Osteocyte (in vitro differentiated cells): ENCODE results near the gene MRNIP. TPM values are rescaled to one million over a fixed set of nuclear protein-coding genes. Genes with fewer than 3 reads are reported as not detected.

Experiments
- DNase-seq: peaks from one replicate; pipeline ENCODE4 v3.0.0; 2021; ENCODE audit warnings: mixed read lengths; ENCODE audit not compliant: unreplicated experiment; ENCODE audit errors: extremely low spot score
- H3K27ac Mint-ChIP-seq: one replicate; pipeline ENCODE4 v1.8.0; 2021; ENCODE audit warnings: mild to moderate bottlenecking, mixed read lengths; ENCODE audit not compliant: unreplicated experiment
- H3K27me3 Mint-ChIP-seq: one replicate; pipeline ENCODE4 v1.8.0; 2021; ENCODE audit warnings: mixed read lengths; ENCODE audit not compliant: unreplicated experiment
- H3K36me3 Mint-ChIP-seq: one replicate; pipeline ENCODE4 v1.8.0; 2021; ENCODE audit warnings: mixed read lengths; ENCODE audit not compliant: unreplicated experiment
- H3K4me1 Mint-ChIP-seq: one replicate; pipeline ENCODE4 v1.8.0; 2021; ENCODE audit warnings: mixed read lengths; ENCODE audit not compliant: unreplicated experiment
- H3K4me3 Mint-ChIP-seq: one replicate; pipeline ENCODE4 v1.8.0; 2021; ENCODE audit warnings: mild to moderate bottlenecking, moderate library complexity, mixed read lengths; ENCODE audit not compliant: unreplicated experiment
- H3K9me3 Mint-ChIP-seq: one replicate; pipeline ENCODE4 v1.8.0; 2021; ENCODE audit warnings: mixed read lengths; ENCODE audit not compliant: unreplicated experiment
- total RNA-seq: library from RNA; stranded (reverse); gene quantifications from 2 replicates; pipeline ENCODE4 v1.2.1, GENCODE V29; 2021
- TF ChIP-seq, protein P1 (sequence below): fragments of 200-600 bp; sonication (generic); IDR thresholded peaks from 2 replicates; pipeline ENCODE4 v1.5.0; 2021; ENCODE audit warnings: antibody characterized with exemption, mild to moderate bottlenecking, moderate library complexity

MRNIP gene
- total RNA-seq, 1 donor from 2014 or later, result 25.8 TPM

GRCh38 chr5:179815491-179816249 lies 42.9 kb downstream of the MRNIP start:
- no peaks in the 10 kb centered on the region for H3K27me3 Mint-ChIP-seq
- TF ChIP-seq, protein P1, sequence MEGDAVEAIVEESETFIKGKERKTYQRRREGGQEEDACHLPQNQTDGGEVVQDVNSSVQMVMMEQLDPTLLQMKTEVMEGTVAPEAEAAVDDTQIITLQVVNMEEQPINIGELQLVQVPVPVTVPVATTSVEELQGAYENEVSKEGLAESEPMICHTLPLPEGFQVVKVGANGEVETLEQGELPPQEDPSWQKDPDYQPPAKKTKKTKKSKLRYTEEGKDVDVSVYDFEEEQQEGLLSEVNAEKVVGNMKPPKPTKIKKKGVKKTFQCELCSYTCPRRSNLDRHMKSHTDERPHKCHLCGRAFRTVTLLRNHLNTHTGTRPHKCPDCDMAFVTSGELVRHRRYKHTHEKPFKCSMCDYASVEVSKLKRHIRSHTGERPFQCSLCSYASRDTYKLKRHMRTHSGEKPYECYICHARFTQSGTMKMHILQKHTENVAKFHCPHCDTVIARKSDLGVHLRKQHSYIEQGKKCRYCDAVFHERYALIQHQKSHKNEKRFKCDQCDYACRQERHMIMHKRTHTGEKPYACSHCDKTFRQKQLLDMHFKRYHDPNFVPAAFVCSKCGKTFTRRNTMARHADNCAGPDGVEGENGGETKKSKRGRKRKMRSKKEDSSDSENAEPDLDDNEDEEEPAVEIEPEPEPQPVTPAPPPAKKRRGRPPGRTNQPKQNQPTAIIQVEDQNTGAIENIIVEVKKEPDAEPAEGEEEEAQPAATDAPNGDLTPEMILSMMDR, result no peak
- no peaks in the 10 kb centered on the region for H3K9me3 Mint-ChIP-seq
- DNase-seq, result no peak
- peaks cover 7% of the 10 kb centered on the region for H3K36me3 Mint-ChIP-seq
- H3K27ac Mint-ChIP-seq, result no peak overlapping the region
- H3K4me3 Mint-ChIP-seq, result no peak overlapping the region
- peaks cover 30% of the 10 kb centered on the region for H3K4me1 Mint-ChIP-seq

DNA sequence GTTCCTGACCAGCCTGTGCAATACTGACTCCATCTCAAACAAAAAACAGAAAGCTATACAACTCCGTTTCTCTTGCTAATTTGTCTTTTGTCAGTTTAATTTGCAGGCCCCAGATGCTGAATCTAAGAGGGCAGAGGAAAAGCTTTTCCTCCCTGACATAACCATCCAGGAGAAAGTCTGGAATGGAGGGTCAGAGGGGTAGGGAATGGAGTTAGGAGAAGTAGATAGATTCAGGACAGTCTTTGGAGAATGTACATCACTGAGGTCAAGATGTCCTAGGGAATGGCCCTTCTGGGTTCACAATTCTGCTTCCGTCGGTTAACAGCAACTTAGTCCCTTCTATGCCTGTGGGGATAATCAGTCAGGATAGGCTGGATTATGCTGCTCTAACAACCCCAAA lies 44.5 kb downstream of the MRNIP start:
- Mint-ChIP-seq H3K27ac (no peak overlapping the region), H3K4me3 (no peak overlapping the region), H3K4me1 (peaks cover 18% of the 10 kb centered on the region), H3K36me3 (peaks cover 7% of the 10 kb centered on the region), H3K27me3 (no peaks in the 10 kb centered on the region), H3K9me3 (no peaks in the 10 kb centered on the region)
- DNase-seq, result no peak
- TF ChIP-seq, protein P1, result no peak

- H3K36me3 Mint-ChIP-seq, result peaks cover 7% of the 10 kb centered on the region
- H3K4me3 Mint-ChIP-seq, result no peak overlapping the region
- no peak for DNase-seq
- H3K9me3 Mint-ChIP-seq, result no peaks in the 10 kb centered on the region
- no peaks in the 10 kb centered on the region for H3K27me3 Mint-ChIP-seq
- TF ChIP-seq, protein P1, result no peak
- no peak overlapping the region for H3K27ac Mint-ChIP-seq
- peaks cover 13% of the 10 kb centered on the region for H3K4me1 Mint-ChIP-seq
Observed at GRCh38 chr5:179812997-179813607, 45.5 kb downstream of the MRNIP start.

DNA sequence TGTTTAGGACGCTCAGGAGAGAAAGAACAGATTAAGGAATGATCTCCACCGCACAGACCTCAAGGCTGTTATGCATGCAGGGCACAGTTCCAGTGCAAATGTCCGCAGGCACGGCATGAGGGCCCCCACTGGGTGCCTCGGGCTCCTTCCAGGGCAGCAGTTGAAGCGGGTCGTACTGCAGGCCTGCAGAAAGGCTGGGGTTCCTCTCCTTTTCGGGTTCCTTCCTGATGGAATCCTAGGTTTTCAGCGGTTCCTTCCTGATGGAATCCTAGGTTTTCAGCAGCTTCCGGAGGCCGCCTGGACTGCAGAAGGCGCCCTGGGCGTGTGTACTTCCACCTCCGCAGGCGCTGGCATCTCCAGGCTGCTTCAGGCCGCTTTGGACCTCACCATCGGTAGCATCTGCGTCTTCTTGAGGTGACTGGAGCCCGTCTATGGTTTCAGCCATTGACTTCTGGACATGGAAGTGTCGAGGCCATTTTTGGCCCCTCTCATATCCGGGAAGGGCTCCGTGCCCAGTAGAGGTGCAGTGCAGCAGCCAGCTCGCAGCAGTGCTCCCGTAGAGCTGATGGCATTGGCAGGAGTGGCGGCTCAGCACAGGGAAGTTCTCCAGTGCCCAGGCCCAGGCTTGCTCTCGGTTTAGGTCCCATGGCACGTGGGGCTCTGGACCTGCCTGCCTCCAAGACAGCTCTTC lies 46.3 kb downstream of the MRNIP start:
- no peak for DNase-seq
- Mint-ChIP-seq H3K27me3 (no peaks in the 10 kb centered on the region), H3K27ac (no peak overlapping the region), H3K4me1 (peaks cover 6% of the 10 kb centered on the region), H3K36me3 (peaks cover 7% of the 10 kb centered on the region), H3K4me3 (no peak overlapping the region), H3K9me3 (no peaks in the 10 kb centered on the region)
- TF ChIP-seq, protein P1, result no peak
